ENCODE data around the gene ARHGEF37. TPM values are rescaled to one million over a fixed set of nuclear protein-coding genes. Genes with fewer than 3 reads are reported as not detected.

Gene ARHGEF37
- total and polyA plus RNA-seq, 2 of the 8 experiments (the other 6 are each of a cell fraction or from before 2014, with no cell fraction given), result 0.21 to 0.48 TPM

- no peak overlapping the region for H4K91ac ChIP-seq (replicated peaks; ENCODE audit: insufficient read length, low read length)
- POLR2A ChIA-PET (ENCODE audit: partially characterized antibody), result no interaction called here
- no peaks in the 10 kb centered on the region for H3K9me3 ChIP-seq (ENCODE audit: insufficient read depth in 2 of 2, low read depth in 1 of 2, low read length in 1 of 2)
- H2BK12ac ChIP-seq (ENCODE audit: low read depth, low read length), result no peak overlapping the region
- H3K9ac ChIP-seq (replicated peaks in 1 of 4; ENCODE audit: extremely low read depth in 1 of 4, low read depth in 3 of 4, low read length in 3 of 4), result no peak overlapping the region
- H3K27me3 ChIP-seq (replicated peaks in 1 of 4; ENCODE audit: control insufficient read depth in 3 of 4, extremely low read depth in 1 of 4, insufficient read depth in 3 of 4, low read length in 3 of 4), result no peaks in the 10 kb centered on the region
- H2BK5ac ChIP-seq (ENCODE audit: low read depth, low read length), result no peak overlapping the region
- no peak overlapping the region for H3K56ac ChIP-seq (replicated peaks; ENCODE audit: insufficient read length, low read depth, low read length)
- H3K79me2 ChIP-seq (ENCODE audit: control insufficient read depth in 1 of 2, insufficient read depth in 2 of 2, low read length in 2 of 2), result no peaks in the 10 kb centered on the region
- H2AFZ ChIP-seq (ENCODE audit: low read length), result no peak overlapping the region
- no peak overlapping the region for H2BK20ac ChIP-seq (ENCODE audit: low read length)
- WGBS, 2 experiments (ENCODE audit: extremely low coverage in 1 of 2, insufficient coverage in 1 of 2, insufficient read length in 1 of 2, insufficient replicate concordance in 2 of 2, low coverage in 1 of 2, low lambda C conversion rate in 2 of 2, missing lambda C conversion rate in 1 of 2), result 58% methylated on average over 2 of the region's 2 CpGs; no CpG with 5 or more reads in 1 of the 2 experiments
- no peak overlapping the region for H2BK120ac ChIP-seq (replicated peaks; ENCODE audit: low read depth, low read length)
- no peaks in the 10 kb centered on the region for H4K20me1 ChIP-seq (replicated peaks in 1 of 2; ENCODE audit: control insufficient read depth in 1 of 2, insufficient read depth in 2 of 2, low read length in 2 of 2)
- no peaks in the 10 kb centered on the region for H3K79me1 ChIP-seq (ENCODE audit: low read depth, low read length)
- H3K23ac ChIP-seq (ENCODE audit: insufficient read length), result no peak overlapping the region
- H2AK5ac ChIP-seq (ENCODE audit: low read depth, low read length), result no peak overlapping the region
- 0 out of 7 replicates have a peak, but pooled peaks cover 0 to 3% (median 0%) of the 10 kb centered on the region in 4 experiments for H3K4me1 ChIP-seq (replicated peaks in 1 of 4; ENCODE audit: control insufficient read depth in 3 of 4, insufficient read depth in 4 of 4, low read length in 3 of 4)
- CTCF ChIA-PET (ENCODE audit: partially characterized antibody), result interaction anchor here (1.0 to 2.4 kb wide), 3 partner anchors 10 to 22 kb away, joined by 3 to 6 read pairs (median 4); no protein-coding TSS in a partner anchor
- no peak overlapping the region for H2BK15ac ChIP-seq (ENCODE audit: low read length)
- H3K4ac ChIP-seq (replicated peaks; ENCODE audit: insufficient read length, low read depth, low read length), result no peak overlapping the region
- no peaks in the 10 kb centered on the region; the same call in 1 of the 2 replicates for H3K23me2 ChIP-seq (ENCODE audit: low read depth, low read length)
- H3K36me3 ChIP-seq (ENCODE audit: control insufficient read depth in 2 of 4, insufficient read depth in 4 of 4, low read length in 3 of 4), result no peaks in the 10 kb centered on the region
- no peak overlapping the region for H3K4me2 ChIP-seq (ENCODE audit: insufficient read depth in 1 of 2, low read depth in 2 of 2, low read length in 2 of 2)
- DNase-seq (ENCODE audit: low read depth in 1 of 2, low spot score in 2 of 2) (no peak), FAIRE-seq (no peak)
- no peak overlapping the region for H4K8ac ChIP-seq (ENCODE audit: extremely low read depth, insufficient read depth, low read length)
- no peak overlapping the region for H3K14ac ChIP-seq (ENCODE audit: insufficient read length)
- H4K5ac ChIP-seq (ENCODE audit: insufficient read length, low read depth, low read length), result no peak overlapping the region
- no peak overlapping the region for H3K27ac ChIP-seq (ENCODE audit: low read depth, low read length)
- H3K4me3 ChIP-seq (ENCODE audit: extremely low read depth in 1 of 4, insufficient read depth in 2 of 4, low read depth in 3 of 4, low read length in 4 of 4), result no peak overlapping the region
- H3K18ac ChIP-seq (ENCODE audit: extremely low read depth, low read length), result no peak overlapping the region
- TF ChIP-seq CREB1 (IDR thresholded peaks at IDR 0.05), result no peak
- no peak for TF ChIP-seq GABPA (IDR thresholded peaks at IDR 0.05; ENCODE audit: borderline replicate concordance, insufficient read depth, low read length)
- TF ChIP-seq BCL11A (IDR thresholded peaks at IDR 0.05; ENCODE audit: low read depth in 2 of 2, low read length in 2 of 2), result no peak
- TF ChIP-seq CTCF (IDR thresholded peaks at IDR 0.05; ENCODE audit: control extremely low read depth in 1 of 3, insufficient read depth in 1 of 3, low read depth in 1 of 3, low read length in 3 of 3), result no peak
- no peak for TF ChIP-seq JUN (IDR thresholded peaks at IDR 0.05; ENCODE audit: low read depth, low read length)
- TF ChIP-seq ATF2 (IDR thresholded peaks at IDR 0.05; ENCODE audit: low read length), result no peak
- TF ChIP-seq MAFK (IDR thresholded peaks at IDR 0.05; ENCODE audit: low read depth, low read length), result no peak; the same call in 1 of the 2 replicates
- TF ChIP-seq, protein P1, sequence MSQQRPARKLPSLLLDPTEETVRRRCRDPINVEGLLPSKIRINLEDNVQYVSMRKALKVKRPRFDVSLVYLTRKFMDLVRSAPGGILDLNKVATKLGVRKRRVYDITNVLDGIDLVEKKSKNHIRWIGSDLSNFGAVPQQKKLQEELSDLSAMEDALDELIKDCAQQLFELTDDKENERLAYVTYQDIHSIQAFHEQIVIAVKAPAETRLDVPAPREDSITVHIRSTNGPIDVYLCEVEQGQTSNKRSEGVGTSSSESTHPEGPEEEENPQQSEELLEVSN (IDR thresholded peaks at IDR 0.05), result no peak
- TF ChIP-seq NANOG (IDR thresholded peaks at IDR 0.05; ENCODE audit: insufficient read depth, low read depth, low read length, poor library complexity, severe bottlenecking), result no peak
These were observed 12.1 kb downstream of the ARHGEF37 start for GRCh38 chr5:149593370-149593769.
